MV-4-11 (cell line): ENCODE measurements around the gene MEG3.

ENCODE experiments used
- DNase-seq: peaks from one replicate; lab custom pipeline; 2025; lab: John Stamatoyannopoulos, UW

MEG3 gene

GRCh38 chr14:100834082-100834793 lies 8.3 kb downstream of the MEG3 start:
- DNase-seq = no peak

- DNase-seq = no peak
Observed at GRCh38 chr14:100834794-100835547, 9.1 kb downstream of the MEG3 start.

- no peak for DNase-seq
Observed at GRCh38 chr14:100835548-100836310, 9.8 kb downstream of the MEG3 start.

DNA sequence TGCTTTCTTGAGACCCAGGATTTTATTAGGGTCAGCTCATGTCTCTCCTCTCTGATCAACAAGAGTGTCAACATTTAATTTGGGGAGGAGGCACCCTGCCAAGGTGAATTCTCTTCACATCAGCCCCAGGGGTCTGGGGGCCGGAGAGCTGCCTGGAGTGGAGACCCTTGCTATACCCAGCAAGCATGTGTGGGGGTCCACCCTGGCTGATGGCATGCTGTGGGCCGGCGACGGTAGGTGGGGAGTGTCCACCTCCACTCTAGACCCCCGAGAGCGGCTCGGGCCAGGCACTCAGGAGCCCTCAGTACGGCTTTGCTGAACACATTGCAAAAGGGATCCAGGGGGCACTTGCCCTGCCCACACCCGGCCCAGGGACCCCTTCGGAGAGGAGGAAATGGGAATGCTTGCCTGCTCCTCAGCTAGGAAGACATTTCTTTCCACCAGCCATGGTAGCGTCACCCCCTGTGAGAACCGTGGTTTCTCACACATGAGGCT lies 10.4 kb downstream of the MEG3 start:
- no peak for DNase-seq

GRCh38 chr14:100836941-100837804 lies 11.3 kb downstream of the MEG3 start:
- DNase-seq = no peak

- DNase-seq = no peak
Observed at GRCh38 chr14:100837805-100838350, 12.0 kb downstream of the MEG3 start.

DNA sequence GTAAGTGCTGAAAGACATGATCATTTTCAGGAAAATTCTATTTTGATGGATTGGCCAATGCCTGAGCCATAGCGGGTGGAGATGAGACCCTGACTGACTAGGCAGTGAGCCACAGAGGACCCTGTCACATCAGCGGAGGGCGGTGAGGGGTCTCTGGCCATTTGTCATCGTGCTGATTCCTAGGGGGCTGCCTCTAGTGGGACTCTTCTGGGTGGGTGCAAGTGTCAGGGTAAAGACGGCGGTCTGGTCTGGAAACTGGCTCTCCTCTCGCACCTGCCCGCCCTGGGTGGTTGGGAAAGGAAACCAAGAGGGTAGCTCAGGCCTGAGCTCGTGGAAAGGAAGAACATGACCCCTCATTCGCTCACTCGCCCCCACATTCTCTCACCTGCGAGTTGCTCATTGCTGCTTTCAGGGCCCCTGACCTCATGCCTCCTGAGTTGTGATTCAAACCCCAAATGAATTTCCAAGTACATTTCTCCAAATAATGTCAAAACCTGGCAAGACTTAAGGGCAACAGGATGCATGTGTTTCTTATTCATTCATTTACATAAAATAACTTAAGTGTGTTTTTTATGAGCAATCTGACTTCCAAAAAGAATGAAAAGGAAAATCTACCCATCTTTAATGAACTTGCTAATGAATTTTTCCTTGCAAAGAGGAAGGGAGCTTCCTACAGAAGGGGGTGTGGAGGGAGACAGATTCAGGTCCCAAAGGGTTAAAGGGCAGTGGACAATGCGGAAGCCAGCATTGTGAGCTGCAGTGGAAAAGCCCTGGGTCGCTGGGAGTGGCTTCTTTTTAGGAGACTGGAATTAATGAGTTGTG lies 12.8 kb downstream of the MEG3 start:
- no peak for DNase-seq

DNA sequence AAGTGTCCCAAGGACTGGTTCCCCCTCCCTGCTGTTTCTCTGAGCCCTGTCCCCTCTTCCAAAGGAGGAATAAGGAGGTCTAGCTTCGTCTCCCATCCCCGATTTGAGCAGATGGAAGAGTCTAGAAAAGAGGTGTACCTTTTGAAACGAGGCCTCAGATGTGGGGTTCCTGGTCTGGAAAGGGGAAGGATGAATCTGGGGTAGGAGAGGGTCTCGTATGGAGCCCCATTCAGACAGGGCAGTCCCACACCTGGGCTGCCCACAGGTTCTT lies 13.3 kb downstream of the MEG3 start:
- no peak for DNase-seq

GRCh38 chr14:100839681-100840111 lies 13.8 kb downstream of the MEG3 start:
- no peak for DNase-seq

DNA sequence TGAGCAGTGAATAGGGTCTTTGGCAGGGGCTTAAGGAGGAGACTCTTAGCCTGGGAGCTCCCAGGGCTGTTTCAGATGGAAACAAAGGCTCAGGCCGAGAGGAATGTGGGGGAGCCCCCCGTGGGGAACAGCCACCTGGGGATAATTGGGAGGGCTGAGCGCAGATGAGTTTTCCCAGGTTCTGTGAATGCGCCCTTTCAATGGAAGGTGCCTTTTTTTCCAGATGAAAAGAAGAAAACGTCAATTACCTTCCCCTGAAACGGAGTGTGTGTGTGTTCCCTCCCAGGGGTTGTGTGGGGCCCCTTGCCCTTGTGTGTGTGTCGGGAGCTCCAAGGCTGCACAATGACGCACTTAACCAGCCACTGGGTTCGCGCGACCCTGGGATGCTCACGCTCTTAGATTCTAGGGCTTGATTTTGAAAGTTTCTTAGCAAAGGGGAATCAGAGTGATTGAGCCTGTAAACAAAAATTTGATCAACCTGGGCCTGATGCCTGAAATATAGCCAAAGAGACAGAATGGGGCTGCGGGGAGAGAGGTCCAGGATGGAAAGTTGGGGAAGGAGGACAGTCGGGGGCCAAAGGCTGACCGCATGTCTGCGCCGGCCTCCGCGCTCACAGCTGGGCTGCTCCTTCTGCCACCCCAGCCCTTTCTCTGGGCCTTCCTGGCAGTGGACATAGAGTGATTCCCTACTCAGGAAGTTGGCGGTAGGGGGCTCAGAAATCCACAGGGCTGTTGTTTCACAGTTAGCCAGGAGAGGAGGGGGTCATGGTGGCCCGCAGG lies 14.6 kb downstream of the MEG3 start:
- DNase-seq = no peak

GRCh38 chr14:100841066-100841760 lies 15.3 kb downstream of the MEG3 start:
- no peak for DNase-seq

- DNase-seq = no peak
Observed at GRCh38 chr14:100841761-100842403, 16.0 kb downstream of the MEG3 start.

- no peak for DNase-seq
Observed at GRCh38 chr14:100842799-100843198, 16.9 kb downstream of the MEG3 start.

GRCh38 chr14:100844082-100844408 lies 18.1 kb downstream of the MEG3 start:
- no peak for DNase-seq

- DNase-seq = no peak
Observed at GRCh38 chr14:100844421-100844820, 18.5 kb downstream of the MEG3 start.

DNA sequence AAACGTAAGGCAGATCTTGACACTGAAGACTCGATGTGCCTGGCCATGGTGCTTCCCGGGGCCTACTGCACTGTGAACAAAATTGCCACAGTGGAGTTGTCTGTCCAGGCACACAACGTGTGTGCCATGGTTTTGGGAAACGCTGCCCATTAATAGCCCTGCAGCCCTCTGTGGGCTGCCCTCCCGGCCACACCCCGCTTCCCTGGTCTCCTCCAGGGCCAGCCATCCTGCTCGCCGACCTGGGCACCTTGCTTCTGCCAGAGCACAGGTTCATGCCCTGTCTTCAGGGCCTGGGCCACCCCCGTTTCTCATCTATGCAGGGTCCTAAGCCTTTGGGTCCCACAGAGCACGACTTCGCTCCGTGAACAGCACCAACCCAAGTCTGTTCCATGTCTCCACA lies 18.9 kb downstream of the MEG3 start:
- no peak for DNase-seq

GRCh38 chr14:100845341-100845740 lies 19.4 kb downstream of the MEG3 start:
- DNase-seq = no peak

DNA sequence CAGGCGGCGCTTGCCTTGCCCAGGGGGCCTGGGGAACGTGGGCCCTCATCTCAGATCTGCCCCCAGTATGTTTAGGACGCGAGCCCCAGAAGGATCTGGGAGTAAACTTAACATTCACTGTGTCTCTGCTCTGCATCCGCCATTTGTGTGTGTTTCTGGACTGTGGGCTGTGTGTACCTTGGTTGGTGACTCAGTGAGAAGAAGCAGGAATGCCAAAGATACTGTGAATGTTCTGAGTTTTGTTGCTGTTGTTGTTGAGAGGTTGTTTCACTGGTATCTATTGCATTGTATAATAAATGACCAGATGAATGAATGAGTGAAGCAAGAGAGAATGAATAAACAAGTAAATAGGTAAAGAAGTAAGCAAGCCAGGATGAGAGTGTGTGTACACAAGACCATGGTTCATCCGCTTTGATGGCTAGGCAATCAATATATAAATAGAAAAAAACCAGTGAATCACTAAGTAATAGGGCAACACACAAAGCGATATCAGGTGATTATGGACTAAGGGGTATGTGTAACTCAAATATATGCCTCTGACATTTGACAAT lies 20.5 kb downstream of the MEG3 start:
- no peak for DNase-seq
